ENCODE results near the gene MYO5C. TPM values are rescaled to one million over a fixed set of nuclear protein-coding genes. Genes with fewer than 3 reads are reported as not detected.
A peak's percentile ranks its signal among the peaks of the same experiment; 100 is the strongest.

Gene MYO5C
- total RNA-seq, 1 donor from 2014 or later = 19.7 TPM

GRCh38 chr15:52228921-52229320 is 66.7 kb downstream of the MYO5C start:
- DNase-seq (ENCODE audit: low read depth) = peak; percentile 86
- peak; percentile 5 for TF ChIP-seq CTCF (IDR thresholded peaks at IDR 0.05; ENCODE audit: insufficient read depth, low read length, severe bottlenecking)
- H3K36me3 ChIP-seq (ENCODE audit: control insufficient read depth, insufficient read depth, low read length) = peaks cover 4% of the 10 kb centered on the region
- H3K27me3 ChIP-seq (ENCODE audit: control insufficient read depth, insufficient read depth, low read length) = no peaks in the 10 kb centered on the region
- no peak for FAIRE-seq
- H3K4me3 ChIP-seq (ENCODE audit: low read depth, low read length) = no peak overlapping the region

GRCh38 chr15:52227456-52227855 is 68.1 kb downstream of the MYO5C start:
- peak; percentile 84 for DNase-seq (ENCODE audit: low read depth)
- no peak overlapping the region for H3K4me3 ChIP-seq (ENCODE audit: low read depth, low read length)
- no peak for FAIRE-seq
- H3K36me3 ChIP-seq (ENCODE audit: control insufficient read depth, insufficient read depth, low read length) = peaks cover 5% of the 10 kb centered on the region
- H3K27me3 ChIP-seq (ENCODE audit: control insufficient read depth, insufficient read depth, low read length) = no peaks in the 10 kb centered on the region
- TF ChIP-seq CTCF (IDR thresholded peaks at IDR 0.05; ENCODE audit: insufficient read depth, low read length, severe bottlenecking) = peak; percentile 78

DNA sequence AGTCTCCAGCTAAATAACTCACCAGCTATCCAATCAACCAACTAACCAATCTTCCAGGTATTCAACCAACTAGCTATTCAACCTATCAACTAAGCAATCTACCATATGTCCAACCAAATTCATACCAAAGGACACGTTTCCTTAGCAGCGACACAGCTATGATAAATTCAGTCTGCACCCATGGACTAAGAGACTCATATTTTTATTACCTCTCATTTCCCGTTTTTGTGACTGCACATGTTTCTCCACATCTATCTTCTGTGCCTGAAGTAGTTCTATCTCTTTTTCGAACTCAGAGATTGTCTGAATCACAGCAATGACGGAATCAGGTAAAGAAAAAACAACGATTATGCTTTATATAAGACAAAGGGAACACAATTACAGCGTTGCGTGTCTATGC is 70.4 kb downstream of the MYO5C start:
- Histone ChIP-seq H3K4me3 (ENCODE audit: low read depth, low read length) (no peak overlapping the region), H3K36me3 (ENCODE audit: control insufficient read depth, insufficient read depth, low read length) (peaks cover 6% of the 10 kb centered on the region), H3K27me3 (ENCODE audit: control insufficient read depth, insufficient read depth, low read length) (no peaks in the 10 kb centered on the region)
- TF ChIP-seq CTCF (IDR thresholded peaks at IDR 0.05; ENCODE audit: insufficient read depth, low read length, severe bottlenecking) = no peak
- DNase-seq (ENCODE audit: low read depth) = no peak
- no peak for FAIRE-seq

DNA sequence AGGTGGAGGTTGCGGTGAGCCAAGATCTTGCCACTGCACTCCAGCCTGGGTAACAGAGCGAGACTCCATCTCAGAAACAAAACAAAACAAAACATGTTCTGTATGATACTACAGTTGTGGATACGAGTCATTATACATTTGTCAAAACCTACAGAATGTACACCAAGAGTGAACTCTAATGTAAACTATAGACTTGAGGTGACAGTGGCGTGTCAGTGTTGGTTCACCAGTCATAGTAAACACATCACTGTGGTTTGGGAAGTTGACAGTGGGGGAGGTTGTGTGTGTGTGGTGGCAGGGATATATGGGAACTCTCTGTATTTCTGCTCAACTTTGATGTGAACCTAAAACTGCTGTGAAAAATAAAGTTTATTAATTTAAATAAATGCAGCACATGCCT is 71.4 kb downstream of the MYO5C start:
- Histone ChIP-seq H3K36me3 (ENCODE audit: control insufficient read depth, insufficient read depth, low read length) (peaks cover 6% of the 10 kb centered on the region), H3K4me3 (ENCODE audit: low read depth, low read length) (no peak overlapping the region), H3K27me3 (ENCODE audit: control insufficient read depth, insufficient read depth, low read length) (no peaks in the 10 kb centered on the region)
- FAIRE-seq = no peak
- peak; percentile 26 for DNase-seq (ENCODE audit: low read depth)
- no peak for TF ChIP-seq CTCF (IDR thresholded peaks at IDR 0.05; ENCODE audit: insufficient read depth, low read length, severe bottlenecking)

GRCh38 chr15:52221730-52222129 is 73.9 kb downstream of the MYO5C start:
- TF ChIP-seq CTCF (IDR thresholded peaks at IDR 0.05; ENCODE audit: insufficient read depth, low read length, severe bottlenecking) = no peak
- FAIRE-seq = no peak
- no peak overlapping the region for H3K4me3 ChIP-seq (ENCODE audit: low read depth, low read length)
- no peak for DNase-seq (ENCODE audit: low read depth)
- peaks cover 12% of the 10 kb centered on the region for H3K36me3 ChIP-seq (ENCODE audit: control insufficient read depth, insufficient read depth, low read length)
- no peaks in the 10 kb centered on the region for H3K27me3 ChIP-seq (ENCODE audit: control insufficient read depth, insufficient read depth, low read length)

DNA sequence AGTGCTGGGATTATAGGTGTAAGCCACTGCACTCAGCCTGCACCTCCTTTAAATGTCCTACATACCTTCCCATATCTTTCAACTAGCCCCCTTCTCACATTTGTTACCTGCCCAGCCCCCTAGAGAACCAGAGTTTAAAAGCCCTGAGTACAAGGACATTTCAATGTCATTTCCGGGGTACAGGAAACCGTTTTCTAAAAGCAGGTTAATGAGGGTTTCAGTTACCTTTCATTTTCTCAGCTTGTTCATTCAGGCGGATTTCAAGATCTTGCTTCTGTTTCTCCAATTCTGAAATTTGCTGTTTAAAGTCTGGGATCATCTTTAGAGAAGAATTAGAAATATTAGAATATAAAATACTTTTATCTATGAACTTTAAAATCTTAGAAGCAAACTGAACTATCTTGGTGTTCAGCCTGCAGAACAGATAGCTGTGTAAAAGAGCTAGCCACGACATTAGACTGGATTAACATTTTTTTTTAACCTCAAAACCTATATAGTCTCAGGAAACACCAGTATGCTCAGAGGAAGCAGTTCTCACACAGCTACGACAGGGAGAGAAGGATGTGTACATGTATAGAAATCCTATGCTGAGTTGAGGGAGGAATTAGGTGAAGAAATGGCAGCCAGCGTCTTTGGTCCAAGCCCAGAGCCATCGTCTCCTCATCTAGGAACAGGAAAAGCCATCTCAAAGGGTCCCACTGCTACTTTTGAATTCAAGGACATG is 74.5 kb downstream of the MYO5C start:
- Histone ChIP-seq H3K27me3 (ENCODE audit: control insufficient read depth, insufficient read depth, low read length) (no peaks in the 10 kb centered on the region), H3K36me3 (ENCODE audit: control insufficient read depth, insufficient read depth, low read length) (peaks cover 11% of the 10 kb centered on the region), H3K4me3 (ENCODE audit: low read depth, low read length) (no peak overlapping the region)
- FAIRE-seq = no peak
- no peak for DNase-seq (ENCODE audit: low read depth)
- TF ChIP-seq CTCF (IDR thresholded peaks at IDR 0.05; ENCODE audit: insufficient read depth, low read length, severe bottlenecking) = no peak
